HG02943 (cell line): ENCODE data around the gene UST.
A peak's percentile ranks its signal among the peaks of the same experiment; 100 is the strongest.
"Not testable (repeated sequence)": the region's sequence is repeated elsewhere in the genome, so short reads cannot be mapped to it uniquely, and the experiment has no call there.

Source experiments
- ATAC-seq: cut with Tn5 transposase; IDR thresholded peaks from one replicate; pipeline ENCODE4 v1.9.1; 2021; ENCODE audit warnings: mild to moderate bottlenecking, low read depth, moderate library complexity; ENCODE audit not compliant: unreplicated experiment

UST gene

GRCh38 chr6:148934539-148934938 is 187.7 kb downstream of the UST start:
- no peak for ATAC-seq

DNA sequence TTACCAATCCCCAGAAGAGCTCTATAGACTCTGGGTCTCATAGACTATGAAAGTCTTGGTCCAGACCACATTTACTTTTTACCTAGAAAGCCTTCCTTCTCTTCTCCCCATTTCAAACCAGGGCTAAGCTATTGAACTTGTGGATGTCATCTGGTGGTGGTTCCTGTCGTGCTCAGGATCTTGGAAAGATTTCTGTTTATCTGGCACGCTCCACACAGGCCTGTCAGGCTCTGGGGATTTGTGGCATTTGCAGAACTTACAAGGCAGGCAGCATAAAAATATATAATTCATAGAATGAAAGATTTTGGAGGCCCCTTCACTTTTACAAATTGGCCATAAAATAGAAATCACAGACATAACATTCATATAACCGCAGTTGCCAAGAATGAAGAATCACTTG is 188.1 kb downstream of the UST start:
- no peak for ATAC-seq

DNA sequence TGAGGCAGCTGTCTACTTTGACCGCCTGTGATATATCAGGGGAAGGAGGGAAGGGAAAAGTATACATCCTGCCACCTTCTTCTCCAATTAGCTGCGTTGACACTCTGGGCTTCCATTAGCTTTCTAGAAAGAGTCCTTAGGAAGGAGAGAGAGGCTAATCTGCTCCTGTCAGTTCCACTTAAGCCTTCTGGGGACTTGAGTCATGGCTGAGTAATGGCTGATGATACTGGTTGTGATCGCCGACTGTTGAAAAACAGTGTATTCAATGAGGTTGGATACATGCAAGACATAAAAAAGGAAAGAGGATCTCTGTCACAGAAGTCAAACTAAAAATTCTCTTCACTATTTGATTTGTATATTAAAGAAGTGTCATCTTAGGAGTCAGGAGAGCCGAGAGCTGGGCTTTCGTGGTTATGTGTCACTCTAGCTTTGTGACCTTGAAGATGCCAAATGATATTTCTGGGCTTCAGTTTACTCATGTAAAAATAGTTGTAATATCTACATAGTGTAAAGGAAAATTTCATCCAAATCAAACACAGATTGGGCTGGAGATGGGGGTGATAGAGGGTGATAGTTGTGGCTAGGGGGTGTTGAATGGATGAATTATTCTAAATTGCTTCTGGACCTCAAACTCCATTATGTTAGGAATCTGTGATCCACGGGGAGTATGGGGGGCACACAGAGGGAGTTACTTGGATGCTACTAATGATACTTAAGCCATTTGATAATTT is 189.0 kb downstream of the UST start:
- ATAC-seq = no peak

GRCh38 chr6:148943451-148943850 is 196.6 kb downstream of the UST start:
- ATAC-seq = no peak

DNA sequence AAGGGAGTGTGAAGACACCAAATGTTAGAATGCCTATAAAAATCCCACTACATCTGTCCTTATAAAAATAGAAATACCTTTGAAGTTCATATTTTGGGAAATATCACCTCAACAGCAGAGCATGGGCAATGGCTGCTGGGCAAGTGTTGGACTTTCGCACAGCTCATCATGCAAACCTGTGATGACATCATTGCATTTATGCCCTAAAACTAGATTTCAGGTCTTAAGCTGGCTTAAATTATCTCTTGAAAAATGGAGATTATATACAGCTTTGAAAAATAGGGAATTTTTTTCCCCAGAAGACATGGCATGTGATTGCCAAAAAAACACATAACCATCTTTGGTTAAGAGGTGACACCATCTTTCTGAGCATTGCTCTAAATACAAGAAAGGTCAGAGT is 197.8 kb downstream of the UST start:
- no peak for ATAC-seq

DNA sequence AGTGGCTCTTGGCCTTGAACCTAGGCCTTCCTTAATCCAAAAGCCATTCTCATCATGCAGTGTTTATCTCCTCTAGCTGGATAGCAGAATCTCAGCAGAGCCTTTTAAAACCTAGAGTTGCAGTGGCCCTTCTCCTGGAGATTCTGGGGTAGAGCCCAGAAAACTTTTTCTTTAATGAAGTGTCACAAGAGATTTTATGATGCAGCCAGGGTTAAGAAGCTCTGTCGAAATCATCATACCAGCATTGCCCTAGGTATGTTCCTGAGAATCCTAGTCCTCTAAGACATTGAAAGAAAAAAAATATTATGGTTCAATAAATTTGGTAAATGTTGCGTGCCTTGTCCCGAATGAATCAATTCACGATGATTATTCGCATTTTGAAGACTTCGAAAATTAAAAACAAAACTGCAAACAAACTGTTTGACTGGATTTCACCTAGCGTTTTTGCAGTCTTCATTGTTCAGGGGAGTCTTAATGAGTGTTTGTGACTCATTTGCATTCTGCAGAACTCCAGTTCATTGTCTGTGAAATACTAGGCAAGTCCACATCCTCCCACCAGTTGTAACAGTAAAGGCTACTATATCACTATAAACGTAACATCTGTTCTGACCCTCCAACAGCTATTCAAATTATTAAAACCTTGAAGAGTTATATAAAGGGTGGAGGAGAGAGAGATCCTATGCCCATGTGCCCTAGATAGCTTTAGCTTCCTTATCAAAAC is 198.6 kb downstream of the UST start:
- ATAC-seq = no peak

GRCh38 chr6:148947621-148948444 is 201.0 kb downstream of the UST start:
- ATAC-seq = peak; percentile 79

GRCh38 chr6:148951662-148952061 is 204.8 kb downstream of the UST start:
- ATAC-seq = no peak

- no peak for ATAC-seq
Measured at GRCh38 chr6:148952147-148953035, 205.6 kb downstream of the UST start.

GRCh38 chr6:148954461-148954860 is 207.6 kb downstream of the UST start:
- no peak for ATAC-seq

DNA sequence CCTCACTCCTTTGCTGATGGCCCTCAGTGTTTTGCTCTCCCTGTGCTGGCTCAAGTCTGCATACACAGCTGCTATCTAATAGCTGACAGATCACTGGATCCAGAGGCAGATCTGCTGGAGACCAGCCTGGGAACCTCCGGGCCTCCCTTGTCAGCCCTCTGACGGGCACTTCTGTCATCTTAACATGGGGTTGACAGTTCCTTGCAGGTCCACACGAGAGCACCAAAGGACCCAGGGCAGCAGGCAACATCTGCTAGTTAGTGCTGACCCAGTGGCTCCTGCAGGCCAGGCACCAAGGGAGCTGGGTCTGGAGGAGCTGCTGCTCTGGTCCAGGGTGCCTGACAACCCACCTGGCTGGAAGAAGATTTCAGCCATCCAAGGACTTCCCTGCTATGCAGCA is 208.1 kb downstream of the UST start:
- no peak for ATAC-seq

- no peak for ATAC-seq
Measured at GRCh38 chr6:148955441-148955840, 208.6 kb downstream of the UST start.

DNA sequence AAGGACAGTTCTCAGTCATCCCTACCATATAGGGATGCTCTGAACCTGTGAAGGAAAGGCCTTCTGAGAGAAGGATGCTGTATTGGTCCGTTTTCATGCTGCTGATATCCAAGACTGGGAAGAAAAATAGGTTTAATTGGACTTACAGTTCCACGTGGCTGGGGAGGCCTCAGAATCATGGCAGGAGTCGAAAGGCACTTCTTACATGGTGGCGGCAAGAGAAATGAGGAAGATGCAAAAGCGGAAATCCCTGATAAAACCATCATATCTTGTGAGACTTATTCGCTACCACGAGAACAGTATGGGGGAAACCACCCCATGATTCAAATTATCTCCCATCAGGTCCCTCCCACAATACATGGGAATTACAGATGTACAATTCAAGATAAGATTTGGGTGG is 209.3 kb downstream of the UST start:
- ATAC-seq = not testable (repeated sequence)

GRCh38 chr6:148957752-148958151 is 210.9 kb downstream of the UST start:
- no peak for ATAC-seq

DNA sequence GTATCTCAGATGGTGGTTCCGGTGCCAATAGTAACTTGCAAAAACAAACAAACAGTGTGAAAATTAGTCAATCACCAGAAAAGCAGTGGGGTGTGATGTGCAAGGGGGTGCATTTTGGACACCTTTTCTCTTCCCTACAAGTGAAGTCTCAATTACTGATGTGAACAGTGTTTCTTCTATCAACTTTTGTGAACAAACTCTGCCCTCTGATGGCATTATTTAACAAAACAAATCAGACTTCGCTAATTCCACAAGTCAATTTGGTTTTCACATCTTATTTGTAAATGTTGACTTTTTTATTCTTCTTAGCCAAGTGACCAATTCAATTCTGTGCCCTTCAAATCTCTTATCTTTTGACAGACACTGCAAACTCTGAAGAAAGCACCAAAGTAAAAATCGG is 212.2 kb downstream of the UST start:
- ATAC-seq = no peak

DNA sequence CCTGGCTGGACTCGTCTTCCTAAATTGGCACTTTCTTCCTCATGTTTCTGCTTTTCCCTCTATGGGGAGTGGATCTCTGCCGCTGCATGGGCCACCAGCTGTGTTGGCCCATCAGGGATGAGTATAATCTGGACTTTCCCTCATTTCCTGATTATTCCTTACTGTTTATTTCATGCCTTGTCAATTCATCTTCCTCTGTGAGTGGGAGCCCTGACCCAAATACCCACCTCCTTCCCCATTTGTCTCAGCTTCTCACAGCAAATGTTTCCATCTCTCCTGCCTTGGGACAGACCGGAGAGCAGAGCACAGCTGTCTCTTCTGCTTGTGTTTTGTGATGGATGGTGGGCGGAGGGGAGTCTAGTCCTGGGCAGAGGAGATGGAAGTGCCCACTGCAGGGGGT is 212.7 kb downstream of the UST start:
- no peak for ATAC-seq

DNA sequence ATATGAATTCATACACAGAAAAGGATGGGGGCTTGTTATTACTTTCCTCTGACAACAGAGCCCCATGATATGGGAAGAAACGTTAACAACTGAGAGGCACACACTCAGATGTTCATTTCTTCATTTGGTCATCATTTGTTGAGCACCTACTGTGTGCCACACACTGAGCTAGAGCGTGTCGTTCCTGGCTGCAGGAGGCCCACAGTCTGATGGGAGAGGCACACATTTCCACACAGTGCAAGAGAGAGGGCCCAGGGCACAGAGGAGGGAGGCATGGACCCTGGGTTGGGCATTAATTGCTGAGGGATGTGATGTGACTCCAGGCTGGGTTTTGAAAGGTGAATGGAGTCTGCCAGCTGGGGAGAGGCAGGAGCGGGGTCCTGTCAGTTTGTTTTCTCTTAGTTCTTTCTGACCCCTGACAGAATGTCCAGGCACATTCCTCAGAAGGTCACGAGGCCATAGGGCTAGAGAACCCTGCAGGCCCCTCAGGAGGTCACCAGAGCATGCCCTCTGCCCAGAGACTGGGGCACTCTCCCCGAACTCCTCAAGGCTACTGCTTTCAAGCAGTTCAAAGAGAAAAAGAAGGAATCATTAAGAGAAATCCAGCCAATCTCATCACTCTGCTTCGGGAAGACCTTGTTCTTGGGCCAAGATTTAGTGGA is 216.2 kb downstream of the UST start:
- ATAC-seq = no peak

DNA sequence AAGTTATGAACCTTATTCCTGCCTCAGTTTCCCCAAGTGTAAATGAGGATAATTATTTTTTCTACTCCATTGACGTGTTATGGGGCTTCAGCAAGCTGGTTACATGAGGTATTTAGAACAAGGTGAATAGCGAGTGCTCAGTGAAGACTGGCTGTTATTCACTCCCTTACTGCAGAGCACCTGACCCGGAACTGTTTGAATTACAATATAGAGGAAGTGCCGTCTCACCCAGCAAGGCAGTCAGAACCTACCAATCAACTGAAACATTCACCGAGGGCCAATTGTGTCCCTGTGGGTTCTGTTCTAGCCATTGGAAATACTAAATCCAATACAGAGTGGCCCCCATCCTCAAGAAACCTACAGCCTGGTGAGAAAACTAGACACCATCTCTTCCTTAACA is 216.9 kb downstream of the UST start:
- no peak for ATAC-seq

GRCh38 chr6:148964467-148964866 is 217.6 kb downstream of the UST start:
- ATAC-seq = no peak

- no peak for ATAC-seq
Measured at GRCh38 chr6:148965287-148965686, 218.5 kb downstream of the UST start.
